ENCODE results near the gene RBM4B.

RBM4B gene

GRCh38 chr11:66651016-66651415 lies 26.7 kb downstream of the RBM4B start:
- no peaks in the 10 kb centered on the region for H3K9me2 ChIP-seq (ENCODE audit: low read depth, low read length)
- H3K9ac ChIP-seq (ENCODE audit: low read length) = no peak overlapping the region
- H3K36me3 ChIP-seq (ENCODE audit: insufficient read depth, low read length) = peaks cover 81% of the 10 kb centered on the region
- no peak overlapping the region for H3K4me3 ChIP-seq (ENCODE audit: low read depth, low read length, poor library complexity, severe bottlenecking)
- no peaks in the 10 kb centered on the region for H3K9me3 ChIP-seq (ENCODE audit: low read length)
- no peak overlapping the region for H2AFZ ChIP-seq (ENCODE audit: low read length)
- H3K4me2 ChIP-seq (ENCODE audit: low read length) = no peak overlapping the region
- H3K27ac ChIP-seq (ENCODE audit: low read depth, low read length, poor library complexity, severe bottlenecking) = no peak overlapping the region
- no peaks in the 10 kb centered on the region for H3K4me1 ChIP-seq (ENCODE audit: insufficient read depth, low read length, severe bottlenecking)
- no peaks in the 10 kb centered on the region for H3K27me3 ChIP-seq (ENCODE audit: insufficient read depth, low read length)
- H3K79me2 ChIP-seq (ENCODE audit: insufficient read depth, low read length) = peaks cover 38% of the 10 kb centered on the region
- H3F3A ChIP-seq (ENCODE audit: insufficient read depth, low read length) = 0 out of 2 replicates have a peak, but pooled peaks cover 2% of the 10 kb centered on the region
- TF ChIP-seq, protein P1, sequence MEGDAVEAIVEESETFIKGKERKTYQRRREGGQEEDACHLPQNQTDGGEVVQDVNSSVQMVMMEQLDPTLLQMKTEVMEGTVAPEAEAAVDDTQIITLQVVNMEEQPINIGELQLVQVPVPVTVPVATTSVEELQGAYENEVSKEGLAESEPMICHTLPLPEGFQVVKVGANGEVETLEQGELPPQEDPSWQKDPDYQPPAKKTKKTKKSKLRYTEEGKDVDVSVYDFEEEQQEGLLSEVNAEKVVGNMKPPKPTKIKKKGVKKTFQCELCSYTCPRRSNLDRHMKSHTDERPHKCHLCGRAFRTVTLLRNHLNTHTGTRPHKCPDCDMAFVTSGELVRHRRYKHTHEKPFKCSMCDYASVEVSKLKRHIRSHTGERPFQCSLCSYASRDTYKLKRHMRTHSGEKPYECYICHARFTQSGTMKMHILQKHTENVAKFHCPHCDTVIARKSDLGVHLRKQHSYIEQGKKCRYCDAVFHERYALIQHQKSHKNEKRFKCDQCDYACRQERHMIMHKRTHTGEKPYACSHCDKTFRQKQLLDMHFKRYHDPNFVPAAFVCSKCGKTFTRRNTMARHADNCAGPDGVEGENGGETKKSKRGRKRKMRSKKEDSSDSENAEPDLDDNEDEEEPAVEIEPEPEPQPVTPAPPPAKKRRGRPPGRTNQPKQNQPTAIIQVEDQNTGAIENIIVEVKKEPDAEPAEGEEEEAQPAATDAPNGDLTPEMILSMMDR (IDR thresholded peaks at IDR 0.05; ENCODE audit: low read length) = no peak
- TF ChIP-seq EZH2 (IDR thresholded peaks at IDR 0.05; ENCODE audit: borderline replicate concordance, low read length) = no peak
- no peaks in the 10 kb centered on the region for H4K20me1 ChIP-seq (ENCODE audit: insufficient read depth, low read length)

GRCh38 chr11:66649903-66650302 lies 27.8 kb downstream of the RBM4B start:
- H3K4me2 ChIP-seq (ENCODE audit: low read length) = no peak overlapping the region
- no peaks in the 10 kb centered on the region for H3F3A ChIP-seq (ENCODE audit: insufficient read depth, low read length)
- H3K9me2 ChIP-seq (ENCODE audit: low read depth, low read length) = no peaks in the 10 kb centered on the region
- no peak overlapping the region for H3K4me3 ChIP-seq (ENCODE audit: low read depth, low read length, poor library complexity, severe bottlenecking)
- peaks cover 48% of the 10 kb centered on the region for H3K79me2 ChIP-seq (ENCODE audit: insufficient read depth, low read length)
- H3K4me1 ChIP-seq (ENCODE audit: insufficient read depth, low read length, severe bottlenecking) = no peaks in the 10 kb centered on the region
- no peaks in the 10 kb centered on the region for H3K27me3 ChIP-seq (ENCODE audit: insufficient read depth, low read length)
- no peak overlapping the region for H2AFZ ChIP-seq (ENCODE audit: low read length)
- no peaks in the 10 kb centered on the region for H4K20me1 ChIP-seq (ENCODE audit: insufficient read depth, low read length)
- peaks cover 85% of the 10 kb centered on the region for H3K36me3 ChIP-seq (ENCODE audit: insufficient read depth, low read length)
- no peak overlapping the region for H3K9ac ChIP-seq (ENCODE audit: low read length)
- TF ChIP-seq, protein P1 (IDR thresholded peaks at IDR 0.05; ENCODE audit: low read length) = no peak
- no peak for TF ChIP-seq EZH2 (IDR thresholded peaks at IDR 0.05; ENCODE audit: borderline replicate concordance, low read length)
- no peak overlapping the region for H3K27ac ChIP-seq (ENCODE audit: low read depth, low read length, poor library complexity, severe bottlenecking)
- no peaks in the 10 kb centered on the region for H3K9me3 ChIP-seq (ENCODE audit: low read length)

GRCh38 chr11:66646828-66647227 lies 30.9 kb downstream of the RBM4B start:
- Histone ChIP-seq H3K79me2 (ENCODE audit: insufficient read depth, low read length) (peaks cover 78% of the 10 kb centered on the region), H3F3A (ENCODE audit: insufficient read depth, low read length) (no peaks in the 10 kb centered on the region), H3K36me3 (ENCODE audit: insufficient read depth, low read length) (peaks cover 95% of the 10 kb centered on the region), H3K27ac (ENCODE audit: low read depth, low read length, poor library complexity, severe bottlenecking) (no peak overlapping the region), H3K9me3 (ENCODE audit: low read length) (no peaks in the 10 kb centered on the region), H3K27me3 (ENCODE audit: insufficient read depth, low read length) (no peaks in the 10 kb centered on the region), H3K9ac (ENCODE audit: low read length) (no peak overlapping the region), H3K9me2 (ENCODE audit: low read depth, low read length) (no peaks in the 10 kb centered on the region), H3K4me2 (ENCODE audit: low read length) (no peak overlapping the region), H3K4me1 (ENCODE audit: insufficient read depth, low read length, severe bottlenecking) (peaks cover 11% of the 10 kb centered on the region), H2AFZ (ENCODE audit: low read length) (no peak overlapping the region), H3K4me3 (ENCODE audit: low read depth, low read length, poor library complexity, severe bottlenecking) (no peak overlapping the region), H4K20me1 (ENCODE audit: insufficient read depth, low read length) (peaks cover 2% of the 10 kb centered on the region; the same call in 1 of the 2 replicates)
- no peak for TF ChIP-seq EZH2 (IDR thresholded peaks at IDR 0.05; ENCODE audit: borderline replicate concordance, low read length)
- TF ChIP-seq, protein P1 (IDR thresholded peaks at IDR 0.05; ENCODE audit: low read length) = no peak

All from OCI-LY1 (cell line).